ENCODE results near the gene AKIRIN2. TPM values are rescaled to one million over a fixed set of nuclear protein-coding genes. Genes with fewer than 3 reads are reported as not detected.

AKIRIN2 gene
- total and polyA plus RNA-seq, 2 experiments from 2014 or later, result 24.2 to 49.6 TPM

DNA sequence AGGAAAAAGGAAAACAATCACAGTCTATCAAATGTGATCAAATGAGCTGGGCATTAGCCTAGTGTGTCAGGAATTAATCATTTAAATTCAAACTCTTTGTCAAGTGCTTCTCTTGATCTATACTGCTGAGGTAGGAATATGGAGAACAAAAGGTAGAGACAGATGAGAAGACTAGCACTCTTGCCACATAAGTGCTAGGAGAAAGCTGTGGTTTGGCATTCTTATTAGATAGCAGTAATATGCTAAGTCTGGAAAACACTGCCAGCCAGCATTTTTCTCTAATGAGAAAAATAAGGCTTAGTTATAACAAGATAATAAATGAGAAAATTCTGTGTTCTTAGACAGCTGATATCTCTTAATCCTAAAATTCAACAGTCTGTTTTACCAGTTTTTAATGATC lies 73.2 kb downstream of the AKIRIN2 start:
- no peak overlapping the region for H2AFZ ChIP-seq
- H3K27ac ChIP-seq, result peak overlapping the region; percentile 14
- H3K4me1 ChIP-seq (ENCODE audit: insufficient read depth), result peaks cover 3% of the 10 kb centered on the region
- H4K20me1 ChIP-seq (ENCODE audit: insufficient read depth, poor library complexity, severe bottlenecking), result no peaks in the 10 kb centered on the region
- no peak for DNase-seq (ENCODE audit: low spot score)
- TF ChIP-seq EZH2 (IDR thresholded peaks at IDR 0.05; ENCODE audit: borderline replicate concordance) (no peak), EZH2phosphoT487 (IDR thresholded peaks at IDR 0.05; ENCODE audit: low read depth, severe bottlenecking, unreplicated experiment) (no peak)
- TF ChIP-seq, protein P1, sequence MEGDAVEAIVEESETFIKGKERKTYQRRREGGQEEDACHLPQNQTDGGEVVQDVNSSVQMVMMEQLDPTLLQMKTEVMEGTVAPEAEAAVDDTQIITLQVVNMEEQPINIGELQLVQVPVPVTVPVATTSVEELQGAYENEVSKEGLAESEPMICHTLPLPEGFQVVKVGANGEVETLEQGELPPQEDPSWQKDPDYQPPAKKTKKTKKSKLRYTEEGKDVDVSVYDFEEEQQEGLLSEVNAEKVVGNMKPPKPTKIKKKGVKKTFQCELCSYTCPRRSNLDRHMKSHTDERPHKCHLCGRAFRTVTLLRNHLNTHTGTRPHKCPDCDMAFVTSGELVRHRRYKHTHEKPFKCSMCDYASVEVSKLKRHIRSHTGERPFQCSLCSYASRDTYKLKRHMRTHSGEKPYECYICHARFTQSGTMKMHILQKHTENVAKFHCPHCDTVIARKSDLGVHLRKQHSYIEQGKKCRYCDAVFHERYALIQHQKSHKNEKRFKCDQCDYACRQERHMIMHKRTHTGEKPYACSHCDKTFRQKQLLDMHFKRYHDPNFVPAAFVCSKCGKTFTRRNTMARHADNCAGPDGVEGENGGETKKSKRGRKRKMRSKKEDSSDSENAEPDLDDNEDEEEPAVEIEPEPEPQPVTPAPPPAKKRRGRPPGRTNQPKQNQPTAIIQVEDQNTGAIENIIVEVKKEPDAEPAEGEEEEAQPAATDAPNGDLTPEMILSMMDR (IDR thresholded peaks at IDR 0.05; ENCODE audit: poor library complexity), result no peak
- H3K27me3 ChIP-seq, result no peaks in the 10 kb centered on the region
- H3K9me2 ChIP-seq (replicated peaks; ENCODE audit: insufficient read depth), result no peaks in the 10 kb centered on the region
- no peak overlapping the region for H3K4me3 ChIP-seq
- no peaks in the 10 kb centered on the region for H3K36me3 ChIP-seq (replicated peaks; ENCODE audit: insufficient read depth, low read depth)
- no peak overlapping the region for H3K4me2 ChIP-seq
- H3K9me3 ChIP-seq (ENCODE audit: low read depth), result no peaks in the 10 kb centered on the region
- no peaks in the 10 kb centered on the region for H3K79me2 ChIP-seq

DNA sequence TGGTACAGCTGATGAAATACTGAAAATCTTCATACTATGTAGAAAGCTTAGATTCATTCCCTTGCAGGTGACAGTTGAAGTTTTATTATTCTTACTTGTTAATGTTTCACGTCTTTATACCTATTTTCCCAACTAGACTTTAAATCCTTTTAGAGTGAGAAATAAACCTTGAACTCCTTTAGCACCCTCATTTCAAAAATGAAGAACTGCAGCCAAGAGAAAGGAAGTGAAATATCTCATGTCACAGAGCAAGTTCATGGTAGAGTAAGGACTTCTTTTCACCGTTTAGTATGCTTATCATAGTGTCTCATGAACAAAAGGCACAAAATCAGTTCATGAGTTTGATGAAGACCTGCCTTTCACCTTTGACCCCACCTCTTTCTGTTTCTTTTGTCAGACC lies 73.6 kb downstream of the AKIRIN2 start:
- Histone ChIP-seq H3K36me3 (replicated peaks; ENCODE audit: insufficient read depth, low read depth) (no peaks in the 10 kb centered on the region), H2AFZ (no peak overlapping the region), H3K4me2 (peak overlapping the region; percentile 4), H4K20me1 (ENCODE audit: insufficient read depth, poor library complexity, severe bottlenecking) (no peaks in the 10 kb centered on the region), H3K79me2 (no peaks in the 10 kb centered on the region), H3K4me1 (ENCODE audit: insufficient read depth) (peaks cover 3% of the 10 kb centered on the region), H3K27me3 (no peaks in the 10 kb centered on the region), H3K9me3 (ENCODE audit: low read depth) (no peaks in the 10 kb centered on the region), H3K4me3 (no peak overlapping the region), H3K27ac (peak overlapping the region; percentile 14), H3K9me2 (replicated peaks; ENCODE audit: insufficient read depth) (no peaks in the 10 kb centered on the region)
- WGBS (ENCODE audit: low lambda C conversion rate, missing lambda C conversion rate), result 61% methylated on average over 2 of the region's 2 CpGs
- DNase-seq (ENCODE audit: low spot score), result no peak
- TF ChIP-seq, protein P1 (IDR thresholded peaks at IDR 0.05; ENCODE audit: poor library complexity), result no peak
- no peak for TF ChIP-seq EZH2phosphoT487 (IDR thresholded peaks at IDR 0.05; ENCODE audit: low read depth, severe bottlenecking, unreplicated experiment)

Small RNA genes within 50 kb of the gene (small RNA-seq; reads per million reads assigned to genes)
- not detected for gene RF01210

Other genes starting within 250 kb of the AKIRIN2 start
- gene SLC35A1, start 229.3 kb downstream of the AKIRIN2 start, total RNA-seq, result 26.2 and 28.3 TPM in 2 replicates
- 20.1 and 30.3 TPM in 2 replicates for gene SLC35A1, start 229.3 kb downstream of the AKIRIN2 start, polyA plus RNA-seq
- gene RARS2, start 112.2 kb downstream of the AKIRIN2 start, total RNA-seq, result 53.2 and 55.7 TPM in 2 replicates
- 64.2 and 75.0 TPM in 2 replicates for gene RARS2, start 112.2 kb downstream of the AKIRIN2 start, polyA plus RNA-seq
- gene ORC3, start 112.1 kb downstream of the AKIRIN2 start, total RNA-seq, result 24.2 and 27.5 TPM in 2 replicates
- gene ORC3, start 112.1 kb downstream of the AKIRIN2 start, polyA plus RNA-seq, result 19.6 and 20.9 TPM in 2 replicates